Activated CD8-positive, alpha-beta memory T cell treated with anti-CD3 and anti-CD28 coated beads for 24 hours (primary cell): ENCODE measurements around the gene ANKRD39.

Source experiments
- DNase-seq: peaks from one replicate; pipeline ENCODE4 v3.0.0-alpha.2; 2020

Gene ANKRD39

GRCh38 chr2:96848264-96848663 is 9.6 kb downstream of the ANKRD39 start:
- no peak for DNase-seq

DNA sequence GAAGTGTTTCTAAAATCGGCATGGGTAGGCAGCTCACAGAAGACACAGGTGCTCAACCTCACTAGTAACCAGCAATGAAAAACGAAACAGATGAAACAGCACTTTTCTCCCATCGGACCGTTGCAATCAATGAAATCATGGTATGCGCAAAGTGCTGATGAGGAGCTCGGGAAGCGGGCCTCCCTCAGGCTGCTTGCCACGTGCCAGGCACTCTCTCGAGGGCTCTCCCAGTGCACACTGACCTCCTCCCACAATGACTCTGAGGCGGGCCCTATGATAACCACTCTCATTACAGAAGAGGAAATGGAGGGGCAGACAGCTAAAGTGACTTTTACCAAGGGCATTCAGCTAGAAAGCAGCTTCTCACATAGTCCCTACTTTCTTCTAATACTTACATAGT is 10.2 kb downstream of the ANKRD39 start:
- DNase-seq = no peak

DNA sequence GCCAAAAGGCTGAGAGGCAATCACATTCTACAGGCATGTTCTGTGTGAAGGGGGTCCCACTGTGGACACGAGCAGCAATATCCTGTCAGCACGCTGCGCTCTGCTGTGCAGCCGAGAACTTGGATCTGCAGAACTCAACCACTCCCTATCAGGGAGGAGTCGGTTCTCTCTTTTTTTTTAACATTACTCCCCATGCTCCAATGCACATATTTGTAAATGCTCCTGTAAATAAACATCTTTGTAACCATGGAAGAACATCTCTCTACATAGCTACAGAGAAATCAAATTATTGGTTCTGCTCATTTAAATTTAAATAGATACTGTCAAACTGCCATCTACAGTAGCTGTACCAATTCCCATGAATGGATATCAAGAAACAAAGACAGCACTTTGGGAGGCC is 11.0 kb downstream of the ANKRD39 start:
- no peak for DNase-seq

DNA sequence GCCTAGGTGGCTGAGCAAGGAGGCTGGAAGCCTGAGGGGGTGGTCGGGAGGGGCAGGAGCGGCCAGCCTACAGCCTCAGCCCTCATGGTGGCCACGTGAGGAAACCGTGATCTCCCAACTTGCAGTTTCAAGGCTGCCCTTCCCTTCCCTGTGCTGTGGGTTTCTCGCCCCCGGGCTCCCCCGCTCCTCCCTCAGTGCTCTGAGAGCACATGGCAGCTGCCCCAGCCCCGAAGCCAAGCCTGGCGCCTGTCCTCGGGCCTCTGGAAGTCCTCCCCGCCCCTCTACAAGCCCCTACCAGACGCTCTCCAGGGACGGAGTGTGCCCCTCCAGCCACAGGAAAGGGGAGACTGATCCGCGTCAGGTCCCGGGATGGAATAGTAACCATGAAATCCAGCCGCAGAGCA is 13.4 kb downstream of the ANKRD39 start:
- no peak for DNase-seq

DNA sequence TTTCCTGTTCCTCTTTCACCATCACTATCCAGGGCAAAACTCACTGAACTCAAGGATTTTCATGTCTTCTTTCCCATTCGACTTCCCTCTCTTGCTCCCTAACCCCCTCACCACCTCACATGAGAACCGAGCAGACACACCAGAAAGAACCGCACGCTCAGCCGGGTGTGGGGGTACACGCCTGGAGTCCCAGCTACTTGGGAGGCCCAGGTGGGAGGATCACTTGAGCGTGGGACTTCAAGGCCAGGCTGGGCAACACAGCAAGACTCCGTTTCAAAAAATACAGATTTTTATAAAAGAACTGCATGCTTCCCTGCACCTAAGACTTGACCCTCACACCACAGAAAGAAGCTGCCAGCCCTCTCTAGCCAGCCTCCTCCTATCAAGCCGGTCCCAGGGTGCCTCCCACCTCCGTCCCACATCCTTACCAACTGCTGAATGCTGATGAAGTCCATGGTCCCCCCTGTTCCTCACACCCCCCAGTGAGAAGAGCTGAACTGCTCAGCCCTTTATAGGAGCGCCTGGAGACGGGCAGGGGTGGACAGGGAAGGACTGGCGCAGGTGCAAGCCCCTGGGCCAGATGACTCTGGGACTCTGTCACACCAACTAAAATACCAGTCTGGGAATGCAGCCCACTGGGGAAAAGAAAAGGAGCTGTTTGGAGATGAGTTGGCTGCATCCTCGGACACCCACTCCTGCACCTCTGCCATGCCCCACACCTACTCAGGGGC is 14.1 kb downstream of the ANKRD39 start, which contains the start of gene ANKRD23:
TSS of gene ANKRD23 (minus strand) at position 484 of the 731 bp plus-strand sequence. CDS start at position 455, 29 bp downstream.
- no peak for DNase-seq

GRCh38 chr2:96842600-96842999 is 15.2 kb downstream of the ANKRD39 start:
- DNase-seq = no peak

DNA sequence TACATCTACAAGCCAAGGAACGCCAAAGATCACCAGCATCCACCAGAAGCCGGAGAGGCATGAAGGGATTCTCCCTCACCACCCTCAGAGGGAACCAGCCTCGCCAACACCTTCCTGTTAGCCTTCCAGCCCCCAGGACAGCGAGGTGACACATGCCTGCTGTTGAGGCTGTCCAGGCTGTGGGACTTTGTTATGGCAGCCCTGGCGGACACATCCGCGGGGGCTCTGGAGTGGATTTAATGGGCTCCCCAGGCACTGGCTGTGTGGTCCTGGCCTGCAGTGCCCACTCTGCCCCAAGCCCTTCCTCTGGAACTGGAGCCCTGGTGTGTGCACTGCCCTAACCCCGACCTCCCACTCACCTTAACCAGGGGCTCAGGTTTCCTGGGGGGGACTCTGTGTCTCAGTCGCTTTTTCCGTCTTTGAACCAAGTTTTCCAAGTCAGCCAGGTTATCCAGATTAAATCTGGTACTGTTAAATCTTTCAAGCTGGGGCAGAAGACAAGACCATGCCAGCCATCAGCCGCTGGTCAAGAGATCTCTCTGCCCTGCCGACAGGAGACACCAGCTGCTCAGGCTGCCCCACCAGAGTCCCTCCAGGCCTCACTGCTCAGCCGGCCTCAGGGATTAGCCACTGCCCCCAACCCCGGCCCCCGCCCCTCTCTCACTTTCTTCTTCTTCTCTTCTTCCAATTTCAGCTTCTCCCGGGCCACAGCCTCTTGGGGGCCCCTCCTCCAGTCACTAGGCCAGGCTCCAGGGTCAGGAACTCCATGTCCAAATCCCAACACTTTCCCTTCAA is 15.9 kb downstream of the ANKRD39 start:
- no peak for DNase-seq

- DNase-seq = no peak
These were observed 17.7 kb downstream of the ANKRD39 start for GRCh38 chr2:96839875-96840850.

GRCh38 chr2:96839293-96839874 is 18.4 kb downstream of the ANKRD39 start:
- peak; percentile 90 for DNase-seq

- DNase-seq = no peak
These were observed 19.2 kb downstream of the ANKRD39 start for GRCh38 chr2:96838345-96839292.

DNA sequence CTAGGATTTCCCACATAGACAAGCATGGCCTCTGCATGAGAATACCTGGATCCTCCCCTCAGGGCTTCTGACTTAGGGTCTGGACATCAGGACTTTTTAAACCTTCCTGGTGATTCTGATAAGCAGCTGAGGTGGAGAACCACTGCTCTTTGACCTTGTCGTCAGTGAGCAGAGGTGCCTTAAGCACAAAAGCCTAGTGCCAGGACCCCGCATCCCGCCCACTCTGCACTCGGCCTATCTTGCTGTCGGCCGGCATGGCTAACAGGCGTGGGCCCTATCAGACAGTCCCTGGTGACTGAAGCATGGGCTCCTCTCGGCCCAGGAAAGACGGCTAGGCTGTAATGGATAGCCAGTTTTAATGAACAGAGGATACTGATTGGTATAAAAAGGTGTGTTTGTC is 20.2 kb downstream of the ANKRD39 start:
- no peak for DNase-seq

DNA sequence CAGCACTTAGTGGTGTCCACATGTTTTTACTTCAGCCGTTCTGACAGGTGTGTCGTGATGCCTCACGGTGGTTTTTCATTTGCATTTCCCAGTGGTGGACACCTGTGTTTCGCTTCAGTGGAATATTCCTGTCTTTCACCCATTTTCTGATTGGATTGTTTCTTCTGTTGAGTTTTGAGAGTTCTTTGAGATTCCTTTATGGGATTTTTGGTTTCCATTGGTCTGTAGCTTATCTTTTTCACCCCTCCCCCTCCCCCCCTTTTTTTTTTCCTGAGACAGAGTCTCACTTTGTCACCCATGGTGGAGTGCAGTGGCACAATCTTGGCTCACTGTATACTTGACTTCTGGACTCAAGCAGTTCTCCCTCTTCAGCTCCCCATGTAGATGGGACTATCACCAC is 22.0 kb downstream of the ANKRD39 start:
- DNase-seq = no peak

- DNase-seq = no peak
These were observed 24.9 kb downstream of the ANKRD39 start for GRCh38 chr2:96832754-96833507.

DNA sequence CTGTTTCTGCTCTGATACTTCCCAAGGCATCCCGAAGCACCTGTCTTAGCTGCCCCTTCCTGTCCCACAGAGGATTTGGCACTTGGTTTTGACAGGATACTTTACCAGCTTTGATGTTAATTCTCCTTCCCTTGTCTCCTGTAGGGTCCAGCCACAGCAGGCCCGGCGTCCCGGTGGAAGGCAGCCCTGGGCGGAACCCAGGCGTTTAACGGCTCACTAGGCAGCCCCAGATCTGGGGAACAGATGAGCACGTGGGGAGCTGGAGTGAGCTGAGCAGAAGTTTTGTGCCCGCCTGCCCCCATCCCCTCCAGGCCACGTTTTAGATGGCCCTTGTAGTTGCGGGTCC is 25.4 kb downstream of the ANKRD39 start:
- no peak for DNase-seq

- no peak for DNase-seq
These were observed 26.1 kb downstream of the ANKRD39 start for GRCh38 chr2:96831679-96832078.

DNA sequence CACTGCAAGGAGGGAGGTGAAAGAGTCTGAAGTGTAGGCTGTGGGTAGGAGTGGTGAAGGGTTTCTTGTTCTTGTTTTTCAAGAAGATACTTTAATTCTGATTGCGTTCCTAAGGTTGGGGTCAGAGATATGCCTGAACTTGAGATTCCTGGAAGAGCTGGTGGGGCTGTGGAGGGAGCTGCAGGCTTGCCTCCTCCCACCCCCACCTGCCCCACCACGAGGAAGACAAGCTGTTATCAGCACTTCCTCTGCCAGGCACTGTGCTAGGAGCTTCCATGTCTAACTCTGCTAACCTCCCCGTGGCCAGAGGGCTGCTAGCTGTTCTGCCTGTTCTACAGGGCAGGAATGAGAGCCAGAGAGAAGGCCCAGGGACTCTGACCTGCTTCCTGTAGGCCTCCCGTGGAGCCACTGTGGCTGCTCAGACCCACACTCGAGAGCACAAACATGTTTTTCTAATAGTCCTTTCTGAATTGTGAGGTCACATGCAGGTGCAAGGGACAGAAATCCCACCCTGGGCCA is 27.7 kb downstream of the ANKRD39 start:
- DNase-seq = no peak

GRCh38 chr2:96828874-96829273 is 28.9 kb downstream of the ANKRD39 start:
- DNase-seq = no peak

GRCh38 chr2:96828436-96828835 is 29.4 kb downstream of the ANKRD39 start:
- DNase-seq = no peak

- DNase-seq = no peak
These were observed 31.1 kb downstream of the ANKRD39 start for GRCh38 chr2:96826546-96827278.

DNA sequence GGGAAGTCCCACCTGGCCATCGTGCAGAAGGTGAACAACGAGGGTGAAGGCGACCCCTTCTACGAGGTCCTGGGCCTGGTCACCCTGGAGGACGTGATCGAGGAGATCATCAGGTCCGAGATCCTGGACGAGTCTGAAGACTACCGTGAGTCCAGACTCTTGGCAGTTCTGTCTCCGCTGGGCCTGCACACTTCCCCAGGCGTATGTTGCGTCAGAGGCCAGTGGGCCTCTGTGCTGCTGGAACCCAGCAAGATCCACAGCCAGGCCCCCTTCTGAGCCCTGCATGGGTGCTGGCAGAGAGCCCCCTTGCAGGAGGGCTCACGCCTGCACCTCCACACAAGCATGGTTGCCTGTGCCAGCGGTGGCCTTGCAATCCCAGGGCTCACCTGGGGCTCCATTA is 32.8 kb downstream of the ANKRD39 start:
- no peak for DNase-seq
